ENCODE measurements around the gene APBA2.

The APBA2 gene

GRCh38 chr15:28942046-28942445, 56.3 kb downstream of the APBA2 start:
- peak; percentile 29 for DNase-seq

- peak; percentile 39 for DNase-seq
Measured at GRCh38 chr15:28942571-28942970, 56.8 kb downstream of the APBA2 start.

GRCh38 chr15:28943146-28943545, 57.4 kb downstream of the APBA2 start:
- DNase-seq: peak; percentile 44

DNA sequence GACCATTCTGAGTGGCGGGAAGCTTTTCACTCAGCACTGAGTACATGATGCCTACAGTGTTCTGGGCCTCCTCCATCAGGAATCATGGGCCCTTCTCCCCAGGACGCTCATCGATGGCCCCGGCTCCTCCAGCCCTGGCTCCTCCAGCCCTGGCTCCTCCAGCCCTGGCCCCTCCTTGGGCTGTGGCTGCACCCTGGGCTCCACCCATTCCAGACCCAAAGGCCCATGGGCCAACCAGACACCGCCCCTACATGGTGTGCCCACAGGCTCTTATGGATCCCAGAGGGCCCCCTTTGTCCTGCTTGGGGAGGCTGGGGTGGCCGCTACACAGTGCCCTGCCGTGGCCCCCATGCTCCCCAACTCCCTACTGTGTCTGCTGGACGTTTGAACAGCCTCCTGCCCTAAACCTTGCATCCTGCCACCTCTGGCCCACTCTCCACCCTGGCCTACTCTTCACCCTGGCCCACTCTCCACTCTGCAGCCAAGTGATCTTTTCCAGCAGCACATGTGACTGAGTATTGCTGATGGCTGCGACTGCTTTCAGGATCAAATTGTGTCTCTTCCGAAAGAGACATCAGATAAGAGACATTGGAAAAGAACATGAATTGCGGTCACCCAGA, 57.9 kb downstream of the APBA2 start:
- peak; percentile 28 for DNase-seq

GRCh38 chr15:28944286-28944685, 58.5 kb downstream of the APBA2 start:
- peak; percentile 28 for DNase-seq

DNA sequence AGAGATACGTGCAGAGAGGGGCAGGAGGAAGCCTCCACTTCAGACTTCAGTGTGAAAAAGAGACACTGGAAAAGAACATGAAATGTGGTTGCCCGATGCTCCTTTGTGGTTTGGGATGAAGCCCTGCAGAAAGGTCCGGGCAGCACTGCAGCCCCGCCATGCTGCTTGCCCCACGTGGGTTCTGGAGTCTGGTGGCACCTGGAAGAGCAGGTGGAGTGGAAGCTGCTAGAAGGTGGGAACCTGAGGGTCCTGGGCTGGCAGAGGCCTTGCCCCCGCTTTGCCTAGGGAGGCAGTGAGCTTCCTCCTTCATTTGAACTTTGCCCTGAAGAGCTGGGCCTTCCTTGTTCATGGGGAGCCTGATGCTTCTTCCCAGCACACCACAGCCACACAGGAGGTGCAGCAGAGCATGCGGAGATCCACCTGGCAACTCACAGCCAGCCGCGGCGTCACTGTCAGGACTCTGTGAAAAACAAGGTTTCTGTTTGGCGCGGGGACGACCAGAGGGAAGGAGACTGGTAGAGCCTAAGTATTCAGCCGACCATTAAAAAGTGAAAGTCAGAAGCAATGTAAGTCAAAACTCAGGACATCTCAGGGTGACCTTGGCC, 59.0 kb downstream of the APBA2 start:
- peak; percentile 27 for DNase-seq

DNA sequence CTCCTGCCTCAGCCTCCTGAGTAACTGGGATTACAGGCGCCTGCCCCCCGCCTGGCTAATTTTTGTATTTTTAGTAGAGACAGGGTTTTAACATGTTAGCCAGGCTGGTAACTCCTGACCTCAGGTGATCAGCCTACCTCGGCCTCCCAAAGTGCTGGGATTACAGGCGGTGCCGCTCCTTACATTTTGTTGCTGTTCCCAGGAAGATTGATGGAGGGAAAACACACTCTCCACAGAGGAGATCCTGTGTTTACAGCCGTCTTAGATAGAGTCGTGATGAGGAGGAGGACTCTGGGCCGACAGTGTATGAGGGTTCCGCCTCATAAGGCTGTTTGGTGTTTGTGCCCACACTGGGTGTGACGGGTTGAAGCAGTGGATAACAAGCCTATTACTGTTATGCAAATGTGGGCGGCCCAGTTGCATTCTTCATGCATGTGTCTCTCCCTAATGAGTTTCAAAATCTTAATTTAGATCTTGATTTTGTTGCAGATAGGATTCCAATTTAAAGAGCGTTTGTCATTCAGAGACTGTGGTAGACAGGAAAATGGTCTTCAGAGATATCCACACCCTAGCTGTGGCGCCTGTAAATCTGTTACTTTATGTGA, 60.0 kb downstream of the APBA2 start:
- peak; percentile 33 for DNase-seq

- DNase-seq: peak; percentile 13
Measured at GRCh38 chr15:28946803-28947202, 61.0 kb downstream of the APBA2 start.

DNA sequence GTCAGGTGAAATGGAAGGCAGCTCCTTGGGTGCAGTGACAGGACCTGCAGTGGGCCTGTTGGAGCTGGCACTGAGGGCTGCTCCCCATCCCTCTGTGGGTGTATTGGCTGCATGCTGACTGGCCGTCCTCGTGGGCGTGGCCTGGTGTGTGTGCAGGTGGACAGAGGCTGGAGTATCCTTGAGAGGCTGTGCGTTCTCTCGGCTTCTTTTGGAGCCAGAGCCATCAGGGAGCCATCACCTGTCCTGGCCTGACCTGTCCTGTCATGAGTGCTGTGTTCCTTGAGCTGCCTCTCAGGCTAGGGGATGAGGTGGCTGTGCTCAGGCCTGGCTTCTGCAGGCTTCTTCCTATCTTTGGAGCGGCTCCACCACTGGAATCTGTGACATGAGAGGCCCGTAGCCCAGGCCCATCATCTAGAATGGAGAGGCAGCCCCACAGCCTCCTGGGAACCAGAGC, 61.5 kb downstream of the APBA2 start:
- peak; percentile 35 for DNase-seq

DNA sequence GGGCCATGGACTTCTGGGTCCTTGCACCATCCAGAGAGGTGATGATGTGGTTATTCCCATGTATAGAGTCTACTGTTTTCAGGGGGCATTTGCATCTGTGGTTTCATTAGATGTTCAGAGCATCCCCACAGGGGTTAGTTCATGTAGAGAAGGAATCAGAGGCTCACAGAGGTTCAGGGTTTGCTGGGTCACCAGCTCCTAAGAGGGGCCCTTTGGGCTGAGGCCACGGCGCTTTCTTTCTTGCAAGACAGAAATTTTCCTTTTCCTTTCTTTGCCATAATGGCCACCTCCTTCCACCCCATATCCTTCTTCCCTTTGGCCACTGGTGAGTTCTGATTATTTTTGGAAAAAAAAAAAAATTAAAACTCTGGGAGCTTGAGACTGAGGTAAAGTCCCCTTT, 62.3 kb downstream of the APBA2 start:
- peak; percentile 22 for DNase-seq

- peak; percentile 3 for DNase-seq
Measured at GRCh38 chr15:28950916-28951315, 65.1 kb downstream of the APBA2 start.

GRCh38 chr15:28952666-28953491, 67.1 kb downstream of the APBA2 start:
- DNase-seq: peak; percentile 35

DNA sequence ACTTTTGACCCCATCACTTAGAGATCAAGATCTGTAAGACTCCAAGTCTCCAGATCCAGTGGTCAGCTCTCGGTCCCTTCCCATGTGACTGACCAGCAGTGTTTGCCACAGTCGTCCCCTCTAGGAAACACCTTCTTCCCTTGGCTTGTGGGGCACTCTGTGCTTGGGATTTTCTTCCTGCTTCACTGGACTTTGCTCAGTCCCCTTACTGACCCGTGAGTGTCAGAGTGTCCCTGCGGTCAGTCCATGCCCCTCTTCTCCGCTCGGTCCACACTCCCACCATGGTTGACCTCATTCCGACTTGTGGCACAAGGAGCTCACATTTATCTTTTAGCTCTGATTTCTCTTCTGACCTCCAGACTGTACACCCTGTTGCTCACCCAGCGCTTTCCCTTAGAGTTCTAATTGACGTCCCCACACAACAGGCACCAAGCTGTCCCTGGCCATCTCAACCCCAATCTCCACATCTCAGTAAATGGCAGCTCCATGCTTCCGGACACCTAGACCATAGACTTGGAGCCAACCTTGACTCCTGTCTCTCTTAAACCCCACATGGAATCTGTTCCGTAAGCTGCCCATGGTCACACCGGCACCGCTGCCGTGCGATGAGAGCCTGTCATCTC, 67.9 kb downstream of the APBA2 start:
- DNase-seq: peak; percentile 24

DNA sequence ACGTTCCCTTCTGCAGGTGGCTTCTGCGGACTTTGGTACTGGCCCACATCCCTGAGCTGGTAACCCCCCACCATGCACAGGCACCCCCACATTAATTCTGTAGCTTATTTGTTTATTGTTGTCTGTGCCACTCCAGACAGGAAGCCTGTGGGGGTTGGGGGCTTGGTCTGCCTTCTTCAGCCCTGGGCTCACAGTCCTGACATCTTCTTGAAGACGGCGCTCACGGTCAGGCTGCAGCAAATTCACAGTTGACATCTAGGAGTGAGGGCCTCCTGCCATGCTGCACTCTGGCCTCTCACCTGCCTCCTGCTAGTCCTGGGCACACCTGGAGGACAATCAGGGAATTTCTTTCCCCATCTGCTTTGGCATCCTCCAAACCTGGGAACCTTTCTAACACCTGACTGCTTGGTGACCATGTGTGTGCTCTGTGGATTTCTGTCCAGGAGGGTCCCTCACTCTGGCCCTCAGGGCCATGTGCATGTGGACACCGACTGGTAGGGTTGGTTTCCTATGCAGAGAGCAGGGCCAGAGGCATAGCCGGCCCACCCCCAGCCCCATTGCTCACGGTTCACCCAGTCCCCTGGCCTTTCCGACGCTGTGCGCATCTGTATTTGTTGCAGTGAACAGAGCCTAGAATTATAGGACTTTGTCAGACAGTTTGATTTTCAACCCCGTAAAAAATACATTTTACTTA, 68.8 kb downstream of the APBA2 start:
- peak; percentile 42 for DNase-seq

DNA sequence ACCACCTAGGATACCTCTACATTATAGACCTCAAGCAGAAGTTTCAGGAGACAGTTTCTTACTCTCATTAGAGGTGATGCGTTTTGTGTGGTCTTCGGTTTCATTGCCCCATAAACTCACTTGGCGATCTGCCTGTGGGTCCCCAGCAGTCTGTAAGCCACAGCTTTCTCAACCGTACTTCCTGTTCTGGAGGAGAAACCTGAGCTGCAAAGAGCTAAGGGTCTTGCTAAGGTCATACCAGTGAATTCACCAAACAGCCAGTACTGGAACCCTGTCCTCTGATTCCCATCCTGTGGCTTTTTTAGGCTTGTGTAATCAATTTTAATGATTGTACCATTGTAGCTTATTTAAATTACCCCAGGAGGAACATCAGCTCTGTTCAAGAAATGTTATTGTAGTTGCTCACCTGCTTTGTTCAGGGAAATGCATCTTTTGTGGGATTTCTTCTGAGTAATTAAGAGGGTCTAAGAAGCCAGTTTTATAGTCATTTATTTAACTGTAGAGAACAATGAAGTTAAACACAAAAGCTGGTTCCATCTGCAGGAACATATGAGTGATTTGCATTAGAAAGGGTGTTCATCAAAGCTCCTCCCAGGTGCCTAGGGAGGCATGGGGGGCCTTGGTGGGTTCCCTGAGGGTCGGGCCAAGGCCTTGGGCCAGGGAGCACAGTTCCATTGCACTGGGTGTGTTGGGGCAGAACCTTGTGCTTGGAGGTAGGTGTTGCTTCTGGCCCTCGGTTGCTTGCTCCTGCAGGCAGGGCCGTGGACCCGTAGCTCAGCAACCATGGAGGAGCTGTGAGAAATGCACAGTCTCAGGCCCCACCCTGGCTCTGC, 69.6 kb downstream of the APBA2 start:
- DNase-seq: no peak

- DNase-seq: peak; percentile 43
Measured at GRCh38 chr15:28955993-28956421, 70.2 kb downstream of the APBA2 start.

DNA sequence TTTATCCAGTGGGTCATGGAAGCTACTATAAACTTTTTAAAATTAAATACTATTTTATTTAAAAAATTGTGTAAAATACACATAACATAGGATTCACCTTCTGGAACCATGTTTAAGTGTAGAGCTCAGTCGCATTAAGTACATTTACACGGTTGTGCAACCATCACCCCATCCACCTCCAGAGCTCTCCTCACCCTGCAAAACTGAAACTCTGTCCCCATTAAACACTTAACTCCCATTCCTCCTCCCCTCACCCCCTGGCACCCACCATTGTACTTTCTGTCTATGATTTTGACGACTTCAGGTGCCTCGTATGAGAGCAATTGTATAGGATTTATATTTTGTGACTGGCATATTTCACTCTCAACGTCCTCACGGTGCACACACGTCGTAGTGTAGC, 70.7 kb downstream of the APBA2 start:
- DNase-seq: peak; percentile 4

DNA sequence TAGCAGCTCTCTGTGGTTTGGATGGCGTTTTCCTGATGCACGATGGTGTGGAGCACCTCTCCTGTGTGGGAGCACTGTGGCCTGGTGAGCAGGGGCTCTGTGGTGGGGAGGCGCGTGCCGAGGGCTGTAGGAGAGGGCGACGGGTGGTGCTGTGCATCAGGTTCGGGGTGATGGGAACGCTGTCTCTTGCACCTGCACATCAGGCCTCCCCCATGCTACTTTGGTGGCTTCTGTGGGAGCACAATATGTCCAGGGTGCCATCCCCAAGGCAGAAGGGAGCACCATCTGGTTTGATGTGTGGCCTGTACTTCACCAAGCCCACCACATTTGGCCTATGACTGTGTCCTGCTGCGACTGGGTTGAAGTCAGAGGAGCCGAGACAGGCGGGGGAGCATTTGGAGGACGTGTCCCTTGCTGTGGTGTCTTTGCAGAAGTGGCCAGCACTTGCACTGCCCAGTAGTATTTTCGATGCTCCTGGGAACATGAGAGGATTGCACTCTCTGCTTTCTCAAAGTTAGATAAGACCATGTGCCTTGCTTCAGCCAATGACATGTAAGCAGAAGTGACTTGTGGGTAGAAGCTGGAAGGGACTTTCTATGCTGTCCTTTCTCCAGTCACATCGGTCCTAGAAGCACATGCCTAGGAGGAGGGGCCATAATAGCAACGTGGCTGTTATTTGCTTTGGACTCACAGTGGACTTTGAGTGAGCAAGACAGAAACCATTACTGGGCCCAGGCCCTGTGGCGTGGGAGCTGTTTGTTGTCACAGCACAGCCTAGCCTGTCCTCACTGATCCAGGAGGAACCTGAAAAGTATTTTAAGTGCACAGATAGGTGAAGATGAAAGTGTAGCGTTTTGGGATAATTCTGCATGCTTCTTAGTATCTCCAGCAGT, 72.1 kb downstream of the APBA2 start:
- peak; percentile 40 for DNase-seq

DNA sequence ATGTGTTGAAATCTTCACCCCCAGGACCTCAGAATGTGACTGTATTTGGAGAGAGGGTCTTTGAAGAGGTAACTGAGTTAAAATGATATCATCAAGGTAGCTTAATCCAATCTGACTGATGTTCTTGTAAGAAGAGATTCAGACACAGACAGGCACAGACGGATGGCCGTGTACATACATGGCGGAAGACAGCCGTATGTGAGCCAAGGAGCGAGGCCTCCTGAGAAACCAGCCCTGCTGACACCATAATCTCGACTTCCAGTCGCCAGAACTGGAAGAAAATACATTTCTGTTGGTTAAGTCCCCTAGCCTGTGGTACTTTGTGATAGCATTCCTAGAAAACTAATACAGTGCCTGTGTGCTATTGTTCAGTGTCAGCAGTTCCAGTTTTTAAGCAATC, 73.6 kb downstream of the APBA2 start:
- DNase-seq: peak; percentile 21

DNA sequence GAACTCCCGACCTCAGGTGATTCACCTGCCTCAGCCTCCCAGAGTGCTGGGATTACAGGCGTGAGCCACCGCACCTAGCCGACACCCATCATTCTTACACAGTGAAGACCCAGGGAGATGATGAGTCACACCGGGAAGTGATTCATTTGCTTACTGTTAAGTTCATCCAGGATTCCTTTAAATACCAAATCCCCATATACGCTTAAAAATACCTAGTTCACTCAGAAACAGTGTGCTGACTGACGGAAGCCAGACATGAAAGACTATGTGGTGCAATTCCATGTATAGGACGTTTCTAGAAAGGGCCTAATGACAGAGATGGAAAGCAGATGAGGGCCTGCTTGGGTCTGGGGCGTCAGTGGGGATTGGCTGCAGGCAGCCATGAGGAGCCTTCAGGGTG, 75.2 kb downstream of the APBA2 start:
- peak; percentile 72 for DNase-seq
